ENCODE data around the gene SND1. TPM values are rescaled to one million over a fixed set of nuclear protein-coding genes. Genes with fewer than 3 reads are reported as not detected.

SND1 gene
- total and polyA plus RNA-seq, 2 of the 4 experiments (the other 2 are of a cell fraction) = 154 to 294 TPM

GRCh38 chr7:128000048-128000447 lies 348.1 kb downstream of the SND1 start:
- H3K9me3 ChIP-seq (ENCODE audit: control insufficient read depth, insufficient read depth, low read length) = no peaks in the 10 kb centered on the region
- H3K4me2 ChIP-seq (ENCODE audit: low read depth, low read length) = no peak overlapping the region
- CTCF ChIA-PET = interaction anchor here (0.6 kb wide), 1 partner anchor 136 kb away, joined by 3 read pairs; no protein-coding TSS in a partner anchor
- H3K14ac ChIP-seq (replicated peaks; ENCODE audit: low read depth, low read length) = no peak overlapping the region
- H3K4me1 ChIP-seq (ENCODE audit: control insufficient read depth, insufficient read depth, low read length) = peaks cover 13% of the 10 kb centered on the region
- DNase-seq (no peak), ATAC-seq (ENCODE audit: low read depth) (no peak)
- no peak overlapping the region for H3K23ac ChIP-seq (ENCODE audit: low read depth, low read length)
- no peak overlapping the region for H3K9ac ChIP-seq (ENCODE audit: low read depth, low read length)
- in situ Hi-C loops (cut with MboI; ENCODE audit: low sequenced_read_pairs) = no loop called here
- no peak overlapping the region for H4K8ac ChIP-seq (ENCODE audit: low read depth in 2 of 2, low read length in 2 of 2)
- H2BK15ac ChIP-seq (ENCODE audit: low read depth, low read length) = no peak overlapping the region
- no peak overlapping the region for H3K56ac ChIP-seq (ENCODE audit: extremely low read depth, insufficient read depth, low read length)
- intact Hi-C loops (cut with micrococcal nuclease) = no loop called here
- H3K36me3 ChIP-seq (ENCODE audit: control insufficient read depth, insufficient read depth, low read length) = peaks cover 8% of the 10 kb centered on the region
- dilution Hi-C loops (cut with HindIII; ENCODE audit: low sequenced_read_pairs, unreplicated experiment) = no loop called here
- peaks cover 36% of the 10 kb centered on the region for H3K9me1 ChIP-seq (ENCODE audit: insufficient read depth, low read length)
- H3K18ac ChIP-seq (ENCODE audit: low read depth, low read length) = no peak overlapping the region
- H3K4ac ChIP-seq (ENCODE audit: low read depth, low read length) = no peak overlapping the region
- peaks cover 40% of the 10 kb centered on the region for H4K20me1 ChIP-seq (ENCODE audit: insufficient read depth, low read length)
- no peak overlapping the region for H4K5ac ChIP-seq (ENCODE audit: low read depth, low read length)
- POLR2A ChIA-PET (ENCODE audit: unreplicated experiment) = no interaction called here
- H3K79me1 ChIP-seq (ENCODE audit: low read depth in 1 of 2, low read length in 2 of 2) = peaks cover 41 to 84% of the 10 kb centered on the region in 2 experiments
- no peak overlapping the region for H2AK9ac ChIP-seq (replicated peaks; ENCODE audit: low read depth, low read length, poor library complexity)
- H2AK5ac ChIP-seq (ENCODE audit: low read depth, low read length) = no peak overlapping the region
- BruUV-seq (replicated peaks) = no TSS peak
- WGBS, 2 experiments (ENCODE audit: extremely low coverage in 2 of 2, insufficient read length in 1 of 2) = no CpG with 5 or more reads among the region's 1 CpG
- no peak overlapping the region for H4K91ac ChIP-seq (ENCODE audit: insufficient read depth, low read depth, low read length)
- H3K27me3 ChIP-seq (ENCODE audit: control insufficient read depth, insufficient read depth, low read length) = no peaks in the 10 kb centered on the region
- TF ChIP-seq CEBPB (IDR thresholded peaks at IDR 0.05; ENCODE audit: low read depth, low read length) = peak; percentile 8; the same call in 1 of the 2 replicates
- TF ChIP-seq SMC3 (IDR thresholded peaks at IDR 0.05; ENCODE audit: low read depth, low read length) = no peak
- no peak overlapping the region for H2BK20ac ChIP-seq (ENCODE audit: low read depth, low read length)
- no peak overlapping the region for H3K27ac ChIP-seq (ENCODE audit: insufficient read depth, low read length)
- H3K4me3 ChIP-seq (ENCODE audit: insufficient read depth, low read depth, low read length) = no peak overlapping the region
- no peak overlapping the region for H2AFZ ChIP-seq (replicated peaks; ENCODE audit: low read length, poor library complexity)
- no peak overlapping the region for H2BK120ac ChIP-seq (ENCODE audit: low read depth, low read length)
- H2BK5ac ChIP-seq (ENCODE audit: low read depth, low read length, poor library complexity, severe bottlenecking) = no peak overlapping the region
